HG03066 (cell line): Measurements from ENCODE around the gene GPS1.
"Not testable (repeated sequence)": the region's sequence is repeated elsewhere in the genome, so short reads cannot be mapped to it uniquely, and the experiment has no call there.

Source experiments
- ATAC-seq: cut with Tn5 transposase; IDR thresholded peaks from one replicate; pipeline ENCODE4 v1.9.1; 2021; ENCODE audit warnings: low read depth; ENCODE audit not compliant: unreplicated experiment

The GPS1 gene

GRCh38 chr17:82025401-82026107, 26.1 kb upstream of the GPS1 start:
- no peak for ATAC-seq

DNA sequence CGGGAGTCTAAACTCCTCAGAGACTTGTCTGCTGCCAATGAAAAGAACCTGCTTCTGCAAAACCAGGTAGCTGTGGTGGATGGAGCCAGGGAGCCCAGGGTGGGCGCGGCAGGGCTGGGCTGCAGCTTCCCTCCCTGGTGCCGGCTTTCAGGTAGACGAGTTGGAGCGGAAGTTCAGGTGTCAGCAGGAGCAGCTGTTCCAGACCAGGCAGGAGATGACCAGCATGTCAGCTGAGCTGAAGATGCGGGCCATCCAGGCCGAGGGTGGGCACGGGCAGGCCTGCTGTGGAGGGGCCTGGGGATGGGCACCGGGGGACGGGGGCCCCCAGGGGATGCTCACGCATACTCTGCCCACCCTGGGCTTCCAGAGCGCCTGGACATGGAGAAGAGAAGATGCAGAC, 23.5 kb upstream of the GPS1 start:
- ATAC-seq = no peak

GRCh38 chr17:82028966-82029365, 22.7 kb upstream of the GPS1 start:
- no peak for ATAC-seq

DNA sequence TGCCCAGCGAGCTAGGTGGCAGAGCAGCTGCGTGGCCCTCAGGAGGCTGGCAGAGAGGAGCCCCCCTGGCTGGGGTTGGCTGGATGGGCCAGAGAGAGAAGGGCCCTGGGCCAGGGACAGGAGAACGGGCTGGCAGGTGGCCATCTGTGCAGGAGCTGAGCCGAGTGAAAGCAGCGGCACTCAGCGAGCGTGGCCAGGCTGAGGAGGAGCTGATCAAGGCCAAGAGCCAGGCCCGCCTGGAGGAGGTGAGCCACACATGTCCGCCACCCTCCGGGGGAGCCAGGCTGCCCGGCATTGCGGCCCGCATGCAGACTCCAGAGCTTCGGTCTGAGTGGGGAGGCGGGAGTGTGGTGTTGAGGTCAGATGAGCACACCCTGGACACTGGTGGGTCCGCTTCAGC, 22.3 kb upstream of the GPS1 start:
- ATAC-seq = no peak

- no peak for ATAC-seq
Measured at GRCh38 chr17:82029990-82030469, 21.7 kb upstream of the GPS1 start.

GRCh38 chr17:82030470-82031302, 21.0 kb upstream of the GPS1 start:
- ATAC-seq = no peak

DNA sequence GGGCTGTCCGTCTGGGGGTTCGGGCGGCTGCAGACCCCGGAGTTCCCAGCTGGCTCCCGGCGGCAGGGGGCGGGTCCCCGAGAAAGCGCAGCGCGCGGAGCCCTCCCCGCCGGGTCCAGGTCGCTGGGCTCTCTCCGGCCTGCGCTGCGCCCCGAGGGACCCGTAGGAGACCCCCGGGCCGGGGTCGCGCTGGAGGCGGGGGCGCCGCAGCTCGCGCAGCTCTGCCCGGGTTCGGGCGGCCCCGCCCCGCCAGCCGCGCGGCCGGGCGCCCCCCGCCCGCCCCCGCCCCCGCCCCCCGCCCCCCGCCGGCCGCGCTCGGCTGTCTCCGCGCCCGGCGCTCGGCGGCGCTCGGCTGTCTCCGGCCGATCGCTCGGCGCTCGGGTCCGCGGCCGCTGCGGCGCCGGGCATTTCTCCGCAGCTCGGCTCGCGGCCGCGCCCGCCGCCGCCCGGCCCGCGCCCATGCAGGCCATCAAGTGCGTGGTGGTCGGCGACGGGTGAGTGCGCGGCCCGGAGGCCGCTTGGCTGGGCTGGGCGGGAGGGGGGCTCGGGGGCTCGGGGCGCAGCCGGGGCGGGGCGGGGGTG, 20.3 kb upstream of the GPS1 start, which contains the start of gene RAC3:
Gene RAC3 (plus strand): TSS at position 376 of the 582 bp plus-strand sequence. CDS start 84 bp downstream, at position 460.
- no peak for ATAC-seq

DNA sequence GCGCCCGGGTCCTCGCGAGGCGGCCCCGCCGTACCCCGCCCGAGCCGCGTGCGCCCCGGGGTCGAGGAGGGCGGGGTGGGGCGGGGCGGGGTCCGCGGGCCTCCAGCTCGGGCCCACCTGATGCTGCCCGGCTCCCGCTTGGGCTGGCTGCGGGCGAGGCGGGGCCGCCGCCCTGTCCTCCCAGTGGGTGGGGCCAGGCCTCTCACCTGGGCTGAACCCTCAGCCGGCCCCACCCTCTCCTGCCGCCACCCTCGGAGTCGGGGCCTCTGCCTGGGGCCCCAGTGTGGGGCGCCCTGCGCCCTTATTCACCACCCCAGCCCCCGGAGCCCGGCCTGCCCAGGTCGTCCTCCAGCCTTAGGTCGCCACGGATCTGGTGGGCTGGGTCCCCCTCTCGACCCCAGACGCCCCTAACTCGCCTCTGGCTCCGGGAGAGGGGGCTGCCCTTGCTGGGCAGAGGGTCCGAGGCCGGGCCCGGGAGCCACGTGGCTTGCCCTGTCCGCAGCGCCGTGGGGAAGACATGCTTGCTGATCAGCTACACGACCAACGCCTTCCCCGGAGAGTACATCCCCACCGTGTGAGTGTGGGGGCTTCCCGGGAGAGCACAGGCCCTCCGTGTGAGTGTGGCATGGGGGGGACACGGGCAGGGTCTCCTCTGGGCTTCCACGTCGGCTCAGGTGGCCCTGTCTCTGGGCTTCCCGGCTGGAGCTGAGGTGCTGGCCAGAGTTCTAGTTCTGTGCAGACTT, 19.6 kb upstream of the GPS1 start:
- no peak for ATAC-seq

DNA sequence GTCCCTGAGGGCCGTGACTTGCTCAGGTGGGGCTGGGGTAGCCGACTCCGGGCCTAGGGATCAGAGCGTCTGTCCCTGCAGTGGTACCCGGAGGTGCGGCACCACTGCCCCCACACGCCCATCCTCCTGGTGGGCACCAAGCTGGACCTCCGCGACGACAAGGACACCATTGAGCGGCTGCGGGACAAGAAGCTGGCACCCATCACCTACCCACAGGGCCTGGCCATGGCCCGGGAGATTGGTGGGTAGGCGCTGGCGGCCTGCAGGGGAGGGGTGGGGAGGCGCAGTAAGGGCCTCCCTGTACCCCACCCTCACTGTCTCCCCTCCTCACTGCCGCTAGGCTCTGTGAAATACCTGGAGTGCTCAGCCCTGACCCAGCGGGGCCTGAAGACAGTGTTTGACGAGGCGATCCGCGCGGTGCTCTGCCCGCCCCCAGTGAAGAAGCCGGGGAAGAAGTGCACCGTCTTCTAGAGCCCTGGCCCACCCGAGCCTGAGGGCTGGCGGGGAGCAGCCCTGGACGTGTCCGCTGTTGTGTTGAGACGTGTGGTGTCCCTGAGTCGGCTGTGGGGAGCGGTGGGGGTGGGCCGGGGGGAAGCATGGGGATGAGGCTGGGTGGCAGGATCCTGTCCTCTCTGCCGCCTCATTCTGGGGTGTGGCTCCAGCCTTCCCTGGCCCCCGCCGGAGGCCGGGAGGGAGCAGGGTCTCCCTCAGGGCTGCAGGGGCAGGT, 18.2 kb upstream of the GPS1 start:
- no peak for ATAC-seq

GRCh38 chr17:82034371-82035011, 17.2 kb upstream of the GPS1 start:
- ATAC-seq = no peak

DNA sequence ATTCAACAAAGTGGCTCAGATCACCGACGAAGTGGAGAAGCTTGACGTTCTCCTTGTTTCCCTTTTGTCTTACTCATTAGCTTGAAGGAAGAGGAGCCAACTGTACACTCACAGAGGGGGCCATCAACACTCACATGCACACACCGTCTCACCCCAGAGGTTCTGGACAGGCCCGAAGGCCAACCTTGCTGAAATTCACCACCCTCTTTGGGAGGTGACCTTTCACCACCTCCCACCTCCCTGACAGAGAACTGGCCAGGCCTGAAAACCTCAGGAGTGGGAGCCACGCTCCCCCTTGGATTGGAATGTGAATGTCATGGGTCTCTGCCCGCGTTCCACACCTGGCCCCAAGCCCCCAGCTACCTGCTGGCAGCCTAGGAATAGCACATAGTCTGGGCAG, 16.2 kb upstream of the GPS1 start:
- ATAC-seq = no peak

GRCh38 chr17:82035956-82036633, 15.6 kb upstream of the GPS1 start:
- no peak for ATAC-seq

DNA sequence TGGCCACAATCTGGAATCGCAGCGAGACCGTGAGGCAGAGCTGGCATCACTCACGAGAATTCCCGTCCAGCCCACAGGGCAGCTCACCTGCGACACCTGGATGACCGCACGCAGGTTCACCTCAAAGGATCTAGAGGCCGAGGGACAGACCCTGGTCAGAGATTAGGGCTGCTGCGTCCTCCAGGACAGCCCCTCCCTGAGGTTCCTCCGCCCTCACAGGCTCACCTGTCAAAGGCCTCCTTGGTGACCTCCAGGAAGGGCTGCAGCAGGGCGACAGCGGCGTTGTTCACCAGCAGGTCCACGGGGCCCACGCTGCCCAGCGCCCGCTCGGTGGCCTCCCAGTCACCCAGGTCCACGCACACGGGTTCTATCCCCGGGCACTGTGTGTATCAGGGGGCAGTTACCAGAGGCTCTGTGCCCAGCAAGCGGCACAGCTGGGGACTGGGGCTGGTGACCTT, 15.0 kb upstream of the GPS1 start:
- ATAC-seq = no peak

- ATAC-seq = peak; percentile 85
Measured at GRCh38 chr17:82037092-82037888, 14.4 kb upstream of the GPS1 start, which contains the start of gene DCXR. Gene DCXR (minus strand): TSS chr17:82037697. CDS start chr17:82037682, 15 bp downstream.

- no peak for ATAC-seq
Measured at GRCh38 chr17:82037889-82038195, 13.9 kb upstream of the GPS1 start.

DNA sequence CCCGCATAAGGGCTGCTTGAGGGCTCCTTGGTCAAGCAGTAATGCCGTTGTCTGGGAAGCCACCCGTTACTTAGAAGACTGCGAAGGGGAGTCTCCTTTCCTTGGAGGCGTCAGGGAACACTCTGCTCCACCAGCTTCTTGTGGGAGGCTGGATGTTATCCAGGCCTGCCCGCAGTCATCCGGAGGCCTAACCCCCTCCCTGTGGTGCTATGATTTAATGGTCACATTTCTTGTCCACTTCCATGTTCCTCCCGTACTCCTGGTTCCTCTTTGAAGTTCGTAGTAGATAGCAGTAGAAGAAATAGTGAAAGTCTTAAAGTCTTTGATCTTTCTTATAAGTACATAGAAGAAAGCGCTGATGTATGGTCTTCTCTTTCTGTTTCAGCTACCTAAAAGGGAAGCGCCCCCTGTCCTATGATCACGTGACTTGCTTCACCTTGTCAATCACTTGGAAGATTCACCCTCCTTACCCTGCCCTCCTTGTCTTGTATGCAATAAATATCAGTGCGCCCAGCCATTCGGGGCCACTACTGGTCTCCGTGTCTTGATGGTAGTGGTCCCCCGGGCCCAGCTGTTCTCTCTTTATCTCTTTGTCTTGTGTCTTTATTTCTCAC, 12.8 kb upstream of the GPS1 start:
- not testable (repeated sequence) for ATAC-seq

- ATAC-seq = no peak
Measured at GRCh38 chr17:82039695-82040299, 11.9 kb upstream of the GPS1 start.
